ENCODE measurements around the gene DBP.
"Not testable (repeated sequence)": the region's sequence is repeated elsewhere in the genome, so short reads cannot be mapped to it uniquely, and the experiment has no call there.

The DBP gene

GRCh38 chr19:48639483-48640375 is 2.5 kb upstream of the DBP start:
- DNase-seq = no peak

DNA sequence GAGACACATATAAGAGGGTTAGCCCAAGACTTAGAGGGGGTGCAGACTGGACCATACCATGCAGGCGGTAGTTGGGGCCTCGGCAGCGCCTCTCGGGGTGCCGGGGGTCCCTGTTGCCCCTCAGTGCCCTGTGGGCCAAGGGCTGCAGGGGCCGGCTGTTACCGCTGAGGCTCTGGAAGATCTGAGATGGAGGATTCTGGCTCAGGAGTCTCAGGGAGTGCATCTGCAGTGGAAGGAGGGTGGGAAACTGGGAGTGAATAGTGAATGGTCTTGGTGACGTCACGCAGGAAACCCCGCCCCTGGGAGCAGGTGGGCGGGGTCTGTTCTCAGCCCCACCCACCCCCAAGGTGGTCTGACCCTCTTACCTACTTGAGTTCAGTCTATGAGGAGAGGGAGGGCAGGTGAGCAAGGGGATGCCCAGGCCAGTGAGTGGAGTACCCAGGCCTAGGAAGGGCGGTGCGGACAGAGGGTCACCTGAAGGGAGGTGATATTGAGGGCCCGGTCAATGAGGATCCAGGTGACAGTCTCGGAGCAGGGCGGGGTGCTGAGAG is 1.7 kb upstream of the DBP start:
- no peak for DNase-seq

DNA sequence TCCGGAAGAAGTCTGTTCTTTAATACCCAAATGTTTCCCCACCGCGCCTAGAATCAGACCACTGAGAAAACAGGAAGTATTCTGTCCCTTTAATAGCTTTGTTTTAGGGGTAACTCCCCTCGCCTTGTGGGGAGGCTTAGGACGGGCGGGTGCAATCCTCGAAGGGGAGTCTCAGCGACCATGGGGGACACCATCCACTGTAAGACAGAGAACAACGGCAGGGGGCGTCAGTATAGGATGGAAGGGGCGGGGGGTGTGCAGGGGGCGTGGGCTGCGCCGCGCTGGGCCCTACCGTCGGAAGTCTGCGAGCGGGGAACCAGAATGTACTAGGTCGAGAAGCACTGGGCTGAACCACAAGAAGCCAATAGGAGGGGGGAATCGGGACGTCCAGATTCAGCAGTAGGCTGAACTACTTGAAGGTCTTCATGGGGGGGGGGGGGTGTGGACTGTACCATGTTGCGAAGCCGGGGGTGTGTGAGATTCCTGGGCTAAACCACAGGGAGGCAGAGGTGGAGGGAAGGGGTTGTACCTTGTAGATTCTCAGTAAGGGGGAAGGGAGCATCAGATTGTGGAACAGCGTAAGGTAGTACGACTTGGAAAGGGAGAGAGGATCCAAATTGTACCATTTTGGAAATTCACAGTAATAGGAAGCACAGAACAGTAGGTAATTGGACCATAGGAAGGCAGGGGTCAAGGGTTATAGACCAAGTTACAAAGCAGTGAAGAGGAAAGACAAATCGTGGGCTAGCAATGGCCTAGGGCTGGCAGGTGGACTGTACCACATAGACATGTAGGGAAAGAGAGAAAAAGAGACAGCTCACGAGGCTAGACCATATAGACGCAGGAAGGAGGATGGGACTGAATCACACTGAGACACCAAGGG is 1.0 kb upstream of the DBP start:
- DNase-seq = peak; percentile 82 to 90

DNA sequence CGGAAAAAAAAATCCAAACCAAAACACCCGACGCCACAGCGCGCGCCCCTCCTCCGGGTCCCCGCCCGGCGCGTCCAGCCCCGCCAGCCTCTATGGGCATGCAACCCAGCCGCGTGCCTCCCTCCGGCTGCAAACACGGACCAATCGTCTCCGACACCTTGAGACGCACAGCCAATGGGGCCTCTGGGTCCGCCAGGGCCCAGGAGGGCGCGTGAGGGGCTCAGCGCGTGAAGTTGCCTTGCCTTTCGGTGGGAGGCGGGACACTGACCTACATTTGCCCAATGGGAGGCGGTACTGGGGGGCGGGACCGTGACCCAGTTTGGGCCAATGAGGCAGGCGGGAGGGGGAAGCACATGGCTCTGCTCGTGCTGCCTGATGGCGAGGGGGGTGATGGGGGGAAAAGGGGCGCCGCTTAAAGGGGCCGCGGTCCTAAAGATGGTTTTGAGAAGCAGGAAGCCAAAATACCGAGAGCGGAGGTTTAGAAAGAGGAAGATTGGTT is 319 bp upstream of the DBP start:
- peak; percentile 82 to 100 for DNase-seq

DNA sequence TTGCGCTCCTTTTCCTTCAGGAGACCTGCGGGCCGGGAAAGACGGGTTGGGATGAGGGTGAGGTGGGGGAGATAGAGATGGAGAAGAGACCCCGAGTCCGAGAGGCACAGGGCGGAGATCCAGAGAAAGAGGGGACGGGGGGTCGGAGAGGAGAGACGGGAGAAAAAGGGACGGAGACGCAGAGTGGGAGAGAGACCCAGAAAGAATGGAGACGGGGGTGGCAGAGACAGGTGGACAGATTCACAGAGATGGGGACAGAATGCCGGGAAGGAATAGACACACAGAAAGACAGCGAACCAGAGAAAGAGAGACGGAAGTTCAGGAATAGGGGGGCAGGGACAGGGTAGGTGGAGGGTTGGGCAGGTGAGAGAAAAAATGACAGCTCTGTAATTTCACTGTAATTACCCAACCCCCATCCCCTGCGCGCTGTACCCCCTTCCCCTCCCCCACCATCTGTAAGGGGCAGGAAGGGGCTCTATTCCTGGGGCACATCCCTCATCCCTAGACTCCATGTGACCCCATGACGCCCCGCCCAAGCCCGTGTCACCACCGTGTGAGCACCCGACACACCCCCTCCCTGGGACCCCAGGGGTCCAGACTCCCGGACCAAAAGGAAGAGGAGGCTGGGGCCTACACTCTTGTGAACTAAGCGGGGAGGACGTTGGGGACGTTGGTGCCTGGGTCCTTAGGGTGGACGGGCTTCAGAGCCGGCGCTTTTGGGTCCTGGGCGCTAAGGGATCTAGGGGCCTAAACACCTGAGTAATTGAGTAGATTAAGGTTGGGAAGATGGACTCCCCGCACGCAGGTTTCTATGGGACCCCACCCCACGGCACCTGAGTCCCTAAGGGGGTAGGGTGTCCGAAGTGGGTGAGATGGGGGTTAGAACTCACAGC is 967 bp downstream of the DBP start:
- no peak for DNase-seq

- DNase-seq = peak in 1 of 2 donors; percentile 48
These were observed 1.8 kb downstream of the DBP start for GRCh38 chr19:48635263-48635965.

GRCh38 chr19:48634424-48635262 is 2.5 kb downstream of the DBP start:
- peak; percentile 58 to 80 for DNase-seq

DNA sequence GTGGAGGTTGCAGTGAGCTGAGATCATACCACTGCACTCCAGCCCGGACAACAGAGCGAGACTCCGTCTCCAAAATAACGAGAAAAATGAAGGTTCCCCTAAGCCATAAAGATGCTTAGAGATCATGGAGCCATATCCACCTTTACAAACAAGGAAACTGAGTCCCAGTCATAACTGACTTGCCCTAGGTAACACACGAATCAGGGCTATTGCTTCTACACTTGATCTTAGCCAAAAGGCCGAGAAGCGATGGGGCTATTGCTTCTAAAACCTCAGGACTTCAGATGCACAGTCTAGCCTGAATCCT is 3.2 kb downstream of the DBP start:
- no peak for DNase-seq

DNA sequence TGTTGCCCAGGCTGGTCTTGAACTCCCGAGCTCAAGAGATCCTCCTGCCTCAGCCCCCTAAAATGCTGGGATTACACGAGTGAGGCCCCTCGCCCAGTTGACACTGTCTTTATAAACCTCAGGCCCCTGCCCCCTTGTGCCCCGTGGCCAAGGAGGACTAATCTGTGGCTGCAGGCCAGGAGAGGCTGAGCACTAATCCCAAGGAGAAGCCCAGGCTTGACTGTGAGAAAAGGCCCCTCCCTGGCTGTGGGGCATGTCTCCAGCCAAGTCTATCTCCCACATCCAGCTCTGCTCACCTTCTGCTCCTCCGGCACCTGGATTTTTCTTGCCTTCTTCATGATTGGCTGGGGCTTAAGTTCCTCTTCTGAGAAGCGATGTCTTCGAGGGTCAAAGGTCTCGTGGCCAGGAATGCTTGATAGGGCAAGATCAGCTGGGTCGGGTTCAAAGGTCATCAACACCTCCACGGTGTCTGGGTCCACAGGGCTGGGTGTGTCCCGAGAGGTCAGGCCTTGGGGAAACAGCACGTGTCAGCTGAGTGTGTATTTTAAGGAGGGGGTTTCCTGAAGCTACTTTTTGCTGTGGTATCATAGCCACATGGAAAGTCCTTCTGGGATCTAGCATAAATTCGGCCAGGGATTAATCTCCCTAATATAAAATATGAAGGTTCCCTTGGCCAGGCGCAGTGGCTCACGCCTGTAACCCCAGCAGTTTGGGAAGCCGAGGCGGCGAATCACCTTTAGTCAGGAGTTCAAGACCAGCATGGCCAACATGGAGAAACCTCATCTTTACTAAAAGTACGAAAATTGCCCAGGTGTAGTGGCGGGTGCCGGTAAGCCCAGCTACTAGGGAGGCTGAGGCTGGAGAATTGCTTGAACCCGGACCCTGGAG is 3.8 kb downstream of the DBP start:
- no peak for DNase-seq

DNA sequence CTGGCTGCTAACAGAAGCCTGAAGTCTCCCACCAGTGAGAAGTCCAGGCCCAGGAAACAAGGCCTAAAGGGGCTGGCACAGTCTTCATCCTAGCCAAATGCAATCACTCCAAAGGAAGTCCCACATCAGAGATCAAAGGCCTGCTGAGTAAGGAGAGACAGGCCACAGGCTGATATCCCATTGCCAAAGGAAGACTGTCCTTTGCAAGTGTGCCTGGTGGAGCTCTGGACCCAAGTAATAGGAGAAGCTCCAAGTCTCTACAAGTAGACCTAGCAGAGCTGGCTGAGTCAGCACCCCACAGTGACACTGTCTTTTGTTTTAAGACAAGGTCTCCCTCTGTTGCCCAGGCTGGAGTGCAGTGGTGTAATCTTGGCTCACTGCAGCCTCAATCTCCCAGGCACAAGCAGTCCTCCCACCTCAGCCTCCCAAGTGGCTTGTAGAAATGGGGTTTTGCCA is 4.5 kb downstream of the DBP start:
- DNase-seq = no peak

DNA sequence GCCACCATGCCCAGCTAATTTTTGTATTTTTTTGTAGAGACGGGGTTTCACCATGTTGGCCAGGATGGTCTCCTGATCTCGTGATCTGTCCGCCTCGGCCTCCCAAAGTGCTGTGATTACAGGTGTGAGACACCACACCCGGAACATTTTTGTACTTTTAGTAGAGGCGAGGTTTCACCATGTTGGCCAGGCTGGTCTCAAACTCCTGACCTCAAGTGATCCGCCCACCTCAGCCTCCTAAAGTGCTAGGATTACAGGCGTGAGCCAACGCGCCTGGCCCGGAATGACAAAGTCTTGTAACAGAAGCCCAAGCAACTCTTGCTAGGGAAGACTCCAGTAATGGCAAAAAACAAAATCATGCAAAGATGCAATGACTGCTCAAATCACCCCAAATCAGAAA is 4.9 kb downstream of the DBP start:
- not testable (repeated sequence) for DNase-seq

DNA sequence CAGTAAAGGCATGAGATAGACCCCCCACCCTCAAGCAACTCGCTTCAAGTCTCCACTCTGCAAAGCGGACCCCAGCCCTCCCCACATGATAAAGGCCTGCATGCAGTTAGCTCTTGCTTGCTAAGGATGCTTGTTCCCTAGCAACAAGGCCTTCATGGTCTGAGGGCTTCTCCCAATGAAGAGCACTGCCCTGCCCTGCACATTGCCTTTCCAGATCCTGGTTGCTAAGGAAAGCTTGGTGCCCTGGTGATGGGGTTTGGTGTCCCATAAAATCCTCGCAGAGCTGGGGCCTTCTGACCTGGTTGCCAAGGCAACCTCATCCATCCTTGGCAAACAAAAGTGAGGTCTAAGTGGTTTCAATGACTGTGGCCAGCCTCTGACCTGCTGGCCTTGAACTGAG is 6.0 kb downstream of the DBP start:
- no peak for DNase-seq

- DNase-seq = no peak
These were observed 6.7 kb downstream of the DBP start for GRCh38 chr19:48630296-48631063.

GRCh38 chr19:48629599-48630295 is 7.4 kb downstream of the DBP start:
- no peak for DNase-seq

GRCh38 chr19:48629297-48629598 is 7.9 kb downstream of the DBP start:
- no peak for DNase-seq

GRCh38 chr19:48628486-48629296 is 8.5 kb downstream of the DBP start:
- no peak for DNase-seq

DNA sequence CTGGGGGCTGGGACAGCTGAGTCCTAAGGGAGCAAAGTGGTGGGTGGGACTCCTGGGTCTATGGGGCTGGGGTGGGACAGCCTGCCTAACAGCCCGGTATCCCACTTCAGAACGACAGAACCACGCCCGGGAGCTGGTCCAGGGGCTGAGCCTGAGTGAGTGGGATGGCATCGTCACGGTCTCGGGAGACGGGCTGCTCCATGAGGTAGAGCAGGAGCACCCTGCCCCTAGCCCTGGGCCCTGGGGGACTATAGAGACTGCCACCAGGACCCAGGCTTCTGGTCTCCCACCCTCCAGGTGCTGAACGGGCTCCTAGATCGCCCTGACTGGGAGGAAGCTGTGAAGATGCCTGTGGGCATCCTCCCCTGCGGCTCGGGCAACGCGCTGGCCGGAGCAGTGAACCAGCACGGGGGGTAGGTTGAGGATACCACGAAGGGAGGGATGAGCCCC is 9.3 kb downstream of the DBP start:
- DNase-seq = no peak
